Kidney capillary endothelial cell (primary cell): ENCODE measurements around the gene KATNB1.
"Not testable (repeated sequence)": the region's sequence is repeated elsewhere in the genome, so short reads cannot be mapped to it uniquely, and the experiment has no call there.

Experiments
- DNase-seq: peaks from one replicate; pipeline ENCODE4 v3.0.0-alpha.2; 2018; ENCODE audit warnings: low spot score

The KATNB1 gene

GRCh38 chr16:57771141-57771785 lies 35.7 kb downstream of the KATNB1 start:
- DNase-seq, result no peak

- no peak for DNase-seq
These were observed 37.4 kb downstream of the KATNB1 start for GRCh38 chr16:57773019-57773418.

GRCh38 chr16:57773655-57774295 lies 38.2 kb downstream of the KATNB1 start:
- no peak for DNase-seq

- DNase-seq, result no peak
These were observed 39.2 kb downstream of the KATNB1 start for GRCh38 chr16:57774705-57775285.

GRCh38 chr16:57775661-57776469 lies 40.3 kb downstream of the KATNB1 start:
- no peak for DNase-seq

- no peak for DNase-seq
These were observed 43.1 kb downstream of the KATNB1 start for GRCh38 chr16:57778658-57779057.

- DNase-seq, result not testable (repeated sequence)
These were observed 44.3 kb downstream of the KATNB1 start for GRCh38 chr16:57779836-57780235.

GRCh38 chr16:57781349-57781740 lies 45.8 kb downstream of the KATNB1 start:
- DNase-seq, result no peak

- DNase-seq, result peak; percentile 71
These were observed 46.4 kb downstream of the KATNB1 start for GRCh38 chr16:57781741-57782606.

GRCh38 chr16:57782607-57783055 lies 47.1 kb downstream of the KATNB1 start:
- not testable (repeated sequence) for DNase-seq

- DNase-seq, result no peak
These were observed 47.5 kb downstream of the KATNB1 start for GRCh38 chr16:57783116-57783515.

GRCh38 chr16:57783883-57784282 lies 48.3 kb downstream of the KATNB1 start:
- DNase-seq, result no peak

GRCh38 chr16:57784334-57784733 lies 48.8 kb downstream of the KATNB1 start:
- no peak for DNase-seq

GRCh38 chr16:57785385-57785784 lies 49.8 kb downstream of the KATNB1 start:
- DNase-seq, result no peak

GRCh38 chr16:57785924-57786323 lies 50.4 kb downstream of the KATNB1 start:
- DNase-seq, result no peak

- DNase-seq, result no peak
These were observed 51.3 kb downstream of the KATNB1 start for GRCh38 chr16:57786632-57787518.

- no peak for DNase-seq
These were observed 51.9 kb downstream of the KATNB1 start for GRCh38 chr16:57787519-57787905.

- DNase-seq, result no peak
These were observed 52.8 kb downstream of the KATNB1 start for GRCh38 chr16:57788252-57788841.

- no peak for DNase-seq
These were observed 53.4 kb downstream of the KATNB1 start for GRCh38 chr16:57788951-57789350.

- no peak for DNase-seq
These were observed 55.8 kb downstream of the KATNB1 start for GRCh38 chr16:57791195-57791892.
